Common myeloid progenitor, CD34-positive (primary cell): ENCODE measurements around the gene DRAP1.

Experiments
- CTCF ChIA-PET: fragments of 350-600 bp; sonication (Branson Sonifier 250); formaldehyde crosslinking; loops from one replicate; lab custom pipeline; 2021; ENCODE audit warnings: antibody characterized with exemption; lab: Charles Lee
- POLR2A ChIA-PET: fragments of 350-600 bp; sonication (Branson Sonifier 250); formaldehyde crosslinking; loops from one replicate; lab custom pipeline; 2021; ENCODE audit warnings: antibody characterized with exemption; lab: Charles Lee
- DNase-seq, 3 donors: peaks; one replicate each; pipeline versions ENCODE4 v3.0.0 to v3.0.0-alpha.2; 2013
- H3K27ac ChIP-seq, 2 experiments: 1 replicate in 1 of 2; 2 replicates in 1 of 2; pipeline ENCODE4 v1.7.0; 2013; ENCODE audit warnings: inconsistent platforms in 2 of 2, low read length in 2 of 2, mild to moderate bottlenecking in 2 of 2, low read depth in 1 of 2, moderate library complexity in 1 of 2; ENCODE audit not compliant: severe bottlenecking in 2 of 2, insufficient read depth in 1 of 2, poor library complexity in 1 of 2
- H3K27me3 ChIP-seq, 5 experiments: replicated peaks in 2 of 5; 1 replicate in 3 of 5; 2 replicates in 2 of 5; pipeline versions ENCODE4 v1.6.1 to v1.7.0; 2013; ENCODE audit warnings: low read length in 4 of 5, mild to moderate bottlenecking in 2 of 5, moderate library complexity in 2 of 5, inconsistent platforms in 1 of 5; ENCODE audit not compliant: insufficient read depth in 5 of 5, control insufficient read depth in 4 of 5
- H3K36me3 ChIP-seq, 4 experiments: 1 replicate in 2 of 4; 2 replicates in 2 of 4; pipeline versions ENCODE4 v1.6.1 to v1.7.0; 2013; ENCODE audit warnings: low read length in 3 of 4, control low read depth in 1 of 4, mild to moderate bottlenecking in 1 of 4; ENCODE audit not compliant: control insufficient read depth in 4 of 4, insufficient read depth in 4 of 4
- H3K4me1 ChIP-seq, 4 experiments: 1 replicate in 3 of 4; 2 replicates in 1 of 4; pipeline versions ENCODE4 v1.6.1 to v1.7.1; 2013; ENCODE audit warnings: low read length in 3 of 4, mild to moderate bottlenecking in 3 of 4, control low read depth in 1 of 4, inconsistent platforms in 1 of 4, moderate library complexity in 1 of 4; ENCODE audit not compliant: control insufficient read depth in 4 of 4, insufficient read depth in 4 of 4; ENCODE audit errors: control extremely low read depth in 1 of 4
- H3K4me3 ChIP-seq, 7 experiments: 1 replicate in 4 of 7; 2 replicates in 3 of 7; pipeline versions ENCODE4 v1.5.1 to v1.7.0; 2013; ENCODE audit warnings: mild to moderate bottlenecking in 7 of 7, low read length in 6 of 7, moderate library complexity in 6 of 7, inconsistent platforms in 2 of 7, low read depth in 2 of 7, control low read depth in 1 of 7; ENCODE audit not compliant: insufficient read depth in 4 of 7, control insufficient read depth in 1 of 7; ENCODE audit errors: extremely low read depth in 1 of 7
- H3K9me3 ChIP-seq, 5 experiments: 1 replicate in 4 of 5; 2 replicates in 1 of 5; pipeline versions ENCODE4 v1.6.1 to v1.7.1; 2013; ENCODE audit warnings: low read length in 4 of 5, mild to moderate bottlenecking in 2 of 5, inconsistent platforms in 1 of 5, low read depth in 1 of 5, moderate library complexity in 1 of 5; ENCODE audit not compliant: control insufficient read depth in 4 of 5, insufficient read depth in 2 of 5; ENCODE audit errors: control extremely low read depth in 1 of 5
- WGBS: methylation state at CpG from one replicate; pipeline ENCODE4 v1.1.5; 2013; ENCODE audit not compliant: insufficient coverage; 5-methylcytosine and 5-hydroxymethylcytosine counted together

Gene DRAP1

GRCh38 chr11:65885808-65886536 lies 33.3 kb upstream of the DRAP1 start:
- Histone ChIP-seq H3K36me3 (peaks cover 7 to 58% (median 44%) of the 10 kb centered on the region in 4 experiments), H3K27ac (no peak overlapping the region), H3K4me3 (no peak overlapping the region), H3K27me3 (no peaks in the 10 kb centered on the region), H3K9me3 (no peaks in the 10 kb centered on the region), H3K4me1 (peaks cover 7 to 52% (median 43%) of the 10 kb centered on the region in 4 experiments)
- no peak for DNase-seq
- ChIA-PET CTCF (interaction anchor here (1.0 to 11.9 kb wide), 27 partner anchors 8 to 259 kb away, joined by 3 to 168 read pairs (median 8); partner anchors contain the start of genes CFL1, EFEMP2, FOSL1 and KAT5), POLR2A (interaction anchor here (0.6 to 2.0 kb wide), 3 partner anchors 14 to 232 kb away, joined by 3 to 7 read pairs (median 4); partner anchors contain the start of gene FOSL1)
- 97% methylated on average over 9 of the region's 12 CpGs for WGBS

GRCh38 chr11:65886826-65887722 lies 32.2 kb upstream of the DRAP1 start:
- POLR2A ChIA-PET = interaction anchor here (1.9 to 5.4 kb wide), 2 partner anchors 28 to 30 kb away, joined by 5 to 33 read pairs; partner anchors contain the start of genes CFL1 and MUS81
- Histone ChIP-seq H3K4me3 (peak overlapping the region in 6 of 7 experiments; percentile 78 to 97 (median 88)), H3K36me3 (peaks cover 5 to 50% (median 43%) of the 10 kb centered on the region in 4 experiments), H3K4me1 (peaks cover 8 to 54% (median 48%) of the 10 kb centered on the region in 4 experiments), H3K9me3 (no peaks in the 10 kb centered on the region), H3K27ac (peak overlapping the region in 1 of 2 experiments; percentile 87), H3K27me3 (no peaks in the 10 kb centered on the region)
- no peak for DNase-seq
- CTCF ChIA-PET = interaction anchor here (0.6 to 11.9 kb wide), 15 partner anchors 7 to 260 kb away, joined by 3 to 168 read pairs (median 20); partner anchors contain the start of genes AP5B1, CFL1, CTSW and EFEMP2
- WGBS = 89% methylated on average over 9 of the region's 14 CpGs

- peak overlapping the region in 1 of 2 experiments; percentile 87 for H3K27ac ChIP-seq
- H3K27me3 ChIP-seq = no peaks in the 10 kb centered on the region
- POLR2A ChIA-PET = interaction anchor here (1.1 to 5.4 kb wide), 3 partner anchors 28 to 272 kb away, joined by 3 to 33 read pairs (median 5); partner anchors contain the start of genes CFL1, MUS81 and PCNX3
- peak overlapping the region; percentile 55 to 97 (median 88) for H3K4me3 ChIP-seq
- H3K4me1 ChIP-seq = peaks cover 8 to 61% (median 55%) of the 10 kb centered on the region in 4 experiments
- H3K36me3 ChIP-seq = peaks cover 5 to 47% (median 41%) of the 10 kb centered on the region in 4 experiments
- 11% methylated on average over 11 of the region's 23 CpGs for WGBS
- H3K9me3 ChIP-seq = no peaks in the 10 kb centered on the region
- DNase-seq = no peak
- CTCF ChIA-PET = interaction anchor here (0.9 to 11.9 kb wide), 17 partner anchors 8 to 181 kb away, joined by 3 to 168 read pairs (median 19); partner anchors contain the start of genes AP5B1, C11orf68, CFL1 and CTSW
These were observed 31.5 kb upstream of the DRAP1 start for GRCh38 chr11:65887723-65888162.

GRCh38 chr11:65888163-65888814 lies 30.9 kb upstream of the DRAP1 start, which contains the start of gene FIBP:
TSS of gene FIBP (minus strand) at chr11:65888471. CDS start at chr11:65888418, 53 bp downstream.
- Histone ChIP-seq H3K4me3 (peak within 1 kb of the TSS; percentile 55 to 97 (median 88)), H3K4me1 (peaks cover 8 to 66% (median 60%) of the 10 kb centered on the region in 4 experiments), H3K27ac (peak within 1 kb of the TSS; percentile 40 to 87), H3K9me3 (no peaks in the 10 kb centered on the region), H3K36me3 (peaks cover 5 to 45% (median 38%) of the 10 kb centered on the region in 4 experiments), H3K27me3 (no peaks in the 10 kb centered on the region)
- 0% methylated on average over 38 of the region's 57 CpGs for WGBS
- CTCF ChIA-PET = interaction anchor here (0.9 to 11.9 kb wide), 21 partner anchors 8 to 247 kb away, joined by 3 to 168 read pairs (median 7); partner anchors contain the start of genes AP5B1, C11orf68, CFL1 and CTSW
- DNase-seq = peak; percentile 96 to 98 (median 97)
- POLR2A ChIA-PET = interaction anchor here (0.6 to 5.4 kb wide), 7 partner anchors 12 to 1692 kb away, joined by 3 to 33 read pairs (median 3); partner anchors contain the start of genes CFL1, FOSL1, KAT5 and MUS81

GRCh38 chr11:65890324-65891218 lies 28.7 kb upstream of the DRAP1 start, which contains the start of gene CCDC85B:
TSS of gene CCDC85B (plus strand) at chr11:65890673. CDS start at chr11:65890784, 111 bp downstream.
- ChIA-PET POLR2A (interaction anchor here (0.5 to 5.4 kb wide), 15 partner anchors 10 to 179 kb away, joined by 3 to 33 read pairs (median 3); partner anchors contain the start of genes BANF1, CFL1, CST6 and CTSW), CTCF (interaction anchor here (0.6 to 11.9 kb wide), 28 partner anchors 8 to 248 kb away, joined by 3 to 168 read pairs (median 7); partner anchors contain the start of genes AP5B1, C11orf68, CFL1 and CTSW)
- peak within 1 kb of the TSS; percentile 59 to 97 (median 87) for H3K4me3 ChIP-seq

More at GRCh38 chr11:65890324-65891218, 28.7 kb upstream of the DRAP1 start, which contains the start of gene CCDC85B:
- Histone ChIP-seq H3K9me3 (no peaks in the 10 kb centered on the region), H3K27ac (peak within 1 kb of the TSS; percentile 46 to 87), H3K36me3 (peaks cover 3 to 26% (median 17%) of the 10 kb centered on the region in 4 experiments), H3K4me1 (peaks cover 11 to 78% (median 70%) of the 10 kb centered on the region in 4 experiments), H3K27me3 (no peaks in the 10 kb centered on the region)
- WGBS = 0% methylated on average over 85 of the region's 94 CpGs
- DNase-seq = peak; percentile 93 to 97 (median 97)
